Articular chondrocyte of knee joint (primary cell): ENCODE measurements around the gene CFAP58. TPM values are rescaled to one million over a fixed set of nuclear protein-coding genes. Genes with fewer than 3 reads are reported as not detected.

Experiments
- total RNA-seq: library from RNA; depleted of rRNA; stranded (reverse); fragments of >200 nt; gene quantifications from 2 replicates; pipeline ENCODE4 v1.2.3, GENCODE V29; 2012

The CFAP58 gene
- total RNA-seq, result 0.86 and 2.0 TPM in 2 replicates

GRCh38 chr10:104353325-104354048 lies at the start of gene CFAP58:
CFAP58 (plus strand) TSS chr10:104353833; CDS start chr10:104353898, 65 bp downstream.

GRCh38 chr10:104337985-104338735 lies 15.5 kb upstream of the CFAP58 start, which contains the start of gene ITPRIP:
ITPRIP (minus strand) TSS chr10:104338465; CDS start chr10:104316051, 22,414 bp downstream.

Other genes starting within 250 kb of the CFAP58 start
- gene SFR1, start 231.7 kb upstream of the CFAP58 start, total RNA-seq, result 18.4 and 23.2 TPM in 2 replicates
- gene CFAP43, start 121.5 kb upstream of the CFAP58 start, total RNA-seq, result 0.78 and 1.2 TPM in 2 replicates
- 270 and 288 TPM in 2 replicates for gene GSTO1, start 98.9 kb upstream of the CFAP58 start, total RNA-seq
- gene GSTO2, start 84.6 kb upstream of the CFAP58 start, total RNA-seq, result 9.0 and 11.0 TPM in 2 replicates
- 20.8 and 31.8 TPM in 2 replicates for gene ITPRIP, start 15.4 kb upstream of the CFAP58 start, total RNA-seq